ENCODE data around the gene SLC29A3.

DNA sequence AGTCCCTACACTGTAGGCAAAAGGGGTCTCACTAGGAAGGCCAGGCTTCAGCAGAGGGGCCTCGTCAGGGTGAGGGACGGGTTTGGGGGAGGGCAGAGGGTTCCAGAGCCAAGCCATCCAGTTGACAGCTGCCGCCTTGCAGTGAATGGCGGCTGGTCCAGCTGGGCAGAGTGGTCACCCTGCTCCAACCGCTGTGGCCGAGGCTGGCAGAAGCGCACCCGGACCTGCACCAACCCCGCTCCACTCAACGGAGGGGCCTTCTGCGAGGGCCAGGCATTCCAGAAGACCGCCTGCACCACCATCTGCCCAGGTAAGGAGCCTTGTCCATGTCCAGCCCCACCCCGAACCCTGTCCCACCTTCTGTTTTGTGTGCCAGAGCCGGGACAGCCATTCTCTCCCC lies 31.6 kb upstream of the SLC29A3 start:
- TF ChIP-seq, protein P1, sequence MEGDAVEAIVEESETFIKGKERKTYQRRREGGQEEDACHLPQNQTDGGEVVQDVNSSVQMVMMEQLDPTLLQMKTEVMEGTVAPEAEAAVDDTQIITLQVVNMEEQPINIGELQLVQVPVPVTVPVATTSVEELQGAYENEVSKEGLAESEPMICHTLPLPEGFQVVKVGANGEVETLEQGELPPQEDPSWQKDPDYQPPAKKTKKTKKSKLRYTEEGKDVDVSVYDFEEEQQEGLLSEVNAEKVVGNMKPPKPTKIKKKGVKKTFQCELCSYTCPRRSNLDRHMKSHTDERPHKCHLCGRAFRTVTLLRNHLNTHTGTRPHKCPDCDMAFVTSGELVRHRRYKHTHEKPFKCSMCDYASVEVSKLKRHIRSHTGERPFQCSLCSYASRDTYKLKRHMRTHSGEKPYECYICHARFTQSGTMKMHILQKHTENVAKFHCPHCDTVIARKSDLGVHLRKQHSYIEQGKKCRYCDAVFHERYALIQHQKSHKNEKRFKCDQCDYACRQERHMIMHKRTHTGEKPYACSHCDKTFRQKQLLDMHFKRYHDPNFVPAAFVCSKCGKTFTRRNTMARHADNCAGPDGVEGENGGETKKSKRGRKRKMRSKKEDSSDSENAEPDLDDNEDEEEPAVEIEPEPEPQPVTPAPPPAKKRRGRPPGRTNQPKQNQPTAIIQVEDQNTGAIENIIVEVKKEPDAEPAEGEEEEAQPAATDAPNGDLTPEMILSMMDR (IDR thresholded peaks at IDR 0.05), result no peak
- TF ChIP-seq POLR2A (IDR thresholded peaks at IDR 0.05), result no peak
